Loucy (cell line): ENCODE data around the gene EPN1.

Experiments
- EZH2phosphoT487 ChIP-seq: fragments of 200-600 bp; IDR thresholded peaks from 2 replicates; pipeline ENCODE4 v1.6.1; 2018; ENCODE audit warnings: antibody characterized with exemption, mild to moderate bottlenecking, moderate library complexity, borderline replicate concordance
- TF ChIP-seq, protein P1 (sequence below): fragments of 200-600 bp; sonication (generic); conservative IDR thresholded peaks from 2 replicates; pipeline ENCODE4 v1.5.1; 2014; ENCODE audit warnings: mild to moderate bottlenecking, antibody characterized with exemption, low read length

DNA sequence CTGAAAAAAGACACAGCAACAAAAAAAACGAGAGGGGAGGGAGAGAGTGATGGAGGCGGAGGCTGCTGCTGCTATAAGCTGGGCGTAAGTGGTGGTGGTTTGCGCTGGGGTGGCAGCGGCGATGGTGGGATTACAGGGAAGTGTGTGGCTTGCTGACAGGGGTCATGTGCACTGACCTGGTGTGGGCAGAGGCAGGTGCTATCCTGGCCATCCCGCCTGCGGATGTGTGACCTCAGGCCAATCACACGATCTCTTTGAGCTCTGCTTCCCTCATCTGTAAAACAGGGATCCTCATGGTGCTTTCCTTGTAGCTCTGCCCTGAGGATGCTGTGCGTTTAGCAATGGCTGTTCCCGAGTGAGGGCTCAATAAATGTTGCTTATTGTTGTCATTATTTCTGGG, 37.5 kb upstream of the EPN1 start:
- TF ChIP-seq, protein P1, sequence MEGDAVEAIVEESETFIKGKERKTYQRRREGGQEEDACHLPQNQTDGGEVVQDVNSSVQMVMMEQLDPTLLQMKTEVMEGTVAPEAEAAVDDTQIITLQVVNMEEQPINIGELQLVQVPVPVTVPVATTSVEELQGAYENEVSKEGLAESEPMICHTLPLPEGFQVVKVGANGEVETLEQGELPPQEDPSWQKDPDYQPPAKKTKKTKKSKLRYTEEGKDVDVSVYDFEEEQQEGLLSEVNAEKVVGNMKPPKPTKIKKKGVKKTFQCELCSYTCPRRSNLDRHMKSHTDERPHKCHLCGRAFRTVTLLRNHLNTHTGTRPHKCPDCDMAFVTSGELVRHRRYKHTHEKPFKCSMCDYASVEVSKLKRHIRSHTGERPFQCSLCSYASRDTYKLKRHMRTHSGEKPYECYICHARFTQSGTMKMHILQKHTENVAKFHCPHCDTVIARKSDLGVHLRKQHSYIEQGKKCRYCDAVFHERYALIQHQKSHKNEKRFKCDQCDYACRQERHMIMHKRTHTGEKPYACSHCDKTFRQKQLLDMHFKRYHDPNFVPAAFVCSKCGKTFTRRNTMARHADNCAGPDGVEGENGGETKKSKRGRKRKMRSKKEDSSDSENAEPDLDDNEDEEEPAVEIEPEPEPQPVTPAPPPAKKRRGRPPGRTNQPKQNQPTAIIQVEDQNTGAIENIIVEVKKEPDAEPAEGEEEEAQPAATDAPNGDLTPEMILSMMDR: no peak
- no peak for TF ChIP-seq EZH2phosphoT487
